Breast epithelium (tissue), 4 donors: Measurements from ENCODE around the gene OTULIN. TPM values are rescaled to one million over a fixed set of nuclear protein-coding genes. Genes with fewer than 3 reads are reported as not detected.

Experiments used
- DNase-seq, 2 donors: peaks; one replicate each; pipeline ENCODE4 v3.0.0-alpha.2; 2019; ENCODE audit warnings: low spot score in 2 of 2
- H3K27ac ChIP-seq, 2 donors: fragments of 200-600 bp; sonication (generic) in 1 of 2; one replicate each; pipeline ENCODE4 v1.5.1; 2016 to 2019; ENCODE audit warnings: mild to moderate bottlenecking in 1 of 2
- H3K27me3 ChIP-seq, 2 donors: fragments of 200-600 bp; sonication (generic) in 1 of 2; one replicate each; pipeline versions ENCODE4 v1.5.1 to v1.6.0; 2017 to 2019; ENCODE audit warnings: control low read depth in 1 of 2, mild to moderate bottlenecking in 1 of 2
- H3K36me3 ChIP-seq: fragments of 200-600 bp; one replicate; pipeline ENCODE4 v1.5.1; 2019
- H3K4me1 ChIP-seq, 2 donors: fragments of 200-600 bp; sonication (generic); one replicate each; pipeline ENCODE4 v1.5.1; 2016 to 2019; ENCODE audit warnings: control low read depth in 1 of 2
- H3K4me3 ChIP-seq, 3 donors: fragments of 200-600 bp; sonication (generic); 1 replicate in 2 of 3; 2 replicates in 1 of 3; pipeline ENCODE4 v1.5.1; 2016 to 2019; ENCODE audit warnings: mild to moderate bottlenecking in 3 of 3, moderate library complexity in 2 of 3
- H3K9me3 ChIP-seq, 2 donors: fragments of 200-600 bp; sonication (generic) in 1 of 2; one replicate each; pipeline ENCODE4 v1.5.1; 2016 to 2019; ENCODE audit warnings: control low read depth in 1 of 2
- CTCF ChIP-seq, 3 donors: fragments of 450-650 bp; IDR thresholded peaks; one replicate each; pipeline ENCODE4 v1.5.1; 2016 to 2017; ENCODE audit warnings: antibody characterized with exemption in 3 of 3, mild to moderate bottlenecking in 3 of 3, moderate library complexity in 3 of 3
- POLR2A ChIP-seq: fragments of 450-650 bp; IDR thresholded peaks from one replicate; pipeline ENCODE4 v1.6.1; 2016; ENCODE audit warnings: antibody characterized with exemption, mild to moderate bottlenecking, moderate library complexity
- POLR2AphosphoS5 ChIP-seq, 3 donors: sonication (generic); formaldehyde crosslinking; IDR thresholded peaks; one replicate each; pipeline ENCODE4 v1.6.1; 2017; ENCODE audit warnings: antibody characterized with exemption in 3 of 3
- intact Hi-C: fragments of 100-400 bp; cut with DNase I; formaldehyde crosslinking; loops from one replicate; pipeline ENCODE4 v1.15.1; 2023; ENCODE audit warnings: low total_unique reads
- total RNA-seq, 3 donors: library from RNA; depleted of rRNA; stranded (reverse); fragments of >200 nt; gene quantifications; one replicate each; pipeline ENCODE4 v1.1.0, GENCODE V29; 2016

The OTULIN gene
- total RNA-seq, 3 donors from 2014 or later = 31.0 to 63.7 (median 47.2) TPM

- no peak for DNase-seq
- peaks cover 0 to 7% of the 10 kb centered on the region in 2 donors for H3K4me1 ChIP-seq
- H3K4me3 ChIP-seq = no peak overlapping the region
- H3K36me3 ChIP-seq = no peaks in the 10 kb centered on the region
- no peaks in the 10 kb centered on the region for H3K9me3 ChIP-seq
- H3K27me3 ChIP-seq = no peaks in the 10 kb centered on the region
- TF ChIP-seq POLR2AphosphoS5 (IDR thresholded peaks at IDR 0.05) (no peak), POLR2A (no peak), CTCF (IDR thresholded peaks at IDR 0.05) (no peak)
- intact Hi-C loops = no loop called here
- H3K27ac ChIP-seq = peak overlapping the region; percentile 65 to 68
Measured at GRCh38 chr5:14683906-14684455, 19.5 kb downstream of the OTULIN start.

GRCh38 chr5:14684757-14685156, 20.2 kb downstream of the OTULIN start:
- intact Hi-C loops = no loop called here
- TF ChIP-seq POLR2A = no peak
- TF ChIP-seq POLR2AphosphoS5 (IDR thresholded peaks at IDR 0.05) = no peak
- no peak for TF ChIP-seq CTCF (IDR thresholded peaks at IDR 0.05)
- Histone ChIP-seq H3K36me3 (no peaks in the 10 kb centered on the region), H3K9me3 (peaks cover 0 to 1% of the 10 kb centered on the region in 2 donors), H3K4me1 (peaks cover 0 to 7% of the 10 kb centered on the region in 2 donors), H3K27ac (peak overlapping the region; percentile 65 to 68), H3K27me3 (no peaks in the 10 kb centered on the region), H3K4me3 (no peak overlapping the region)
- DNase-seq = no peak

GRCh38 chr5:14685757-14686156, 21.2 kb downstream of the OTULIN start:
- intact Hi-C loops = no loop called here
- no peak for DNase-seq
- H3K4me3 ChIP-seq = no peak overlapping the region
- no peaks in the 10 kb centered on the region for H3K36me3 ChIP-seq
- H3K27me3 ChIP-seq = no peaks in the 10 kb centered on the region
- TF ChIP-seq POLR2A (no peak), CTCF (IDR thresholded peaks at IDR 0.05) (peak in 2 of 3 donors; percentile 61 to 68)
- H3K9me3 ChIP-seq = peaks cover 5 to 11% of the 10 kb centered on the region in 2 donors
- H3K4me1 ChIP-seq = peaks cover 0 to 7% of the 10 kb centered on the region in 2 donors
- H3K27ac ChIP-seq = no peak overlapping the region

- Histone ChIP-seq H3K27ac (no peak overlapping the region), H3K4me1 (peaks cover 0 to 7% of the 10 kb centered on the region in 2 donors), H3K9me3 (peaks cover 5 to 11% of the 10 kb centered on the region in 2 donors), H3K27me3 (no peaks in the 10 kb centered on the region), H3K4me3 (no peak overlapping the region), H3K36me3 (no peaks in the 10 kb centered on the region)
- DNase-seq = no peak
- intact Hi-C loops = no loop called here
- no peak for TF ChIP-seq POLR2A
Measured at GRCh38 chr5:14686517-14686916, 22.0 kb downstream of the OTULIN start.

GRCh38 chr5:14687023-14687665, 22.6 kb downstream of the OTULIN start:
- Histone ChIP-seq H3K27me3 (no peaks in the 10 kb centered on the region), H3K27ac (no peak overlapping the region), H3K4me1 (peaks cover 0 to 7% of the 10 kb centered on the region in 2 donors), H3K9me3 (peaks cover 5 to 11% of the 10 kb centered on the region in 2 donors), H3K36me3 (no peaks in the 10 kb centered on the region), H3K4me3 (no peak overlapping the region)
- intact Hi-C loops = no loop called here
- DNase-seq = no peak
- TF ChIP-seq POLR2AphosphoS5 (IDR thresholded peaks at IDR 0.05) (no peak), CTCF (IDR thresholded peaks at IDR 0.05) (peak in 1 of 3 donors; percentile 21), POLR2A (no peak)
